ENCODE measurements around the gene TMEM116.

The TMEM116 gene

DNA sequence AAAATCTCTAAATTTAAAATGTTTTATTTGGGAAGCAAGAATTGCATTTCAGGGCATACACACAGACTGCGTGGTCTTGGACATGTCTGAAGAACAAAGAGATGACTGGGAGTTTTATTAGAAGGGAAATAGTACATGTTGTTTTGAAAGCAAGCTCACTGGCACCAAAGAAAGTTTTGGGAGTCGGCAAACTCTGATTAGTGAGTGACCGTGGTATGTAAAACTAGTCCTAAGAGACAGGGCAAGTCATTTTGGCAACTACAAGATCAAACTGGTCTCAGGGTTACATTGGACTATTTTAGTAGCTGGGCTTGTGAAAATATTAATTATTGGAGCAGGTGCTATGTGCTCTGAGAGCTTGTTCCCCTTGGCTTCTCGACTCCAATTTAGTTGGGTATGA lies 14.9 kb downstream of the TMEM116 start:
- TF ChIP-seq, protein P1, sequence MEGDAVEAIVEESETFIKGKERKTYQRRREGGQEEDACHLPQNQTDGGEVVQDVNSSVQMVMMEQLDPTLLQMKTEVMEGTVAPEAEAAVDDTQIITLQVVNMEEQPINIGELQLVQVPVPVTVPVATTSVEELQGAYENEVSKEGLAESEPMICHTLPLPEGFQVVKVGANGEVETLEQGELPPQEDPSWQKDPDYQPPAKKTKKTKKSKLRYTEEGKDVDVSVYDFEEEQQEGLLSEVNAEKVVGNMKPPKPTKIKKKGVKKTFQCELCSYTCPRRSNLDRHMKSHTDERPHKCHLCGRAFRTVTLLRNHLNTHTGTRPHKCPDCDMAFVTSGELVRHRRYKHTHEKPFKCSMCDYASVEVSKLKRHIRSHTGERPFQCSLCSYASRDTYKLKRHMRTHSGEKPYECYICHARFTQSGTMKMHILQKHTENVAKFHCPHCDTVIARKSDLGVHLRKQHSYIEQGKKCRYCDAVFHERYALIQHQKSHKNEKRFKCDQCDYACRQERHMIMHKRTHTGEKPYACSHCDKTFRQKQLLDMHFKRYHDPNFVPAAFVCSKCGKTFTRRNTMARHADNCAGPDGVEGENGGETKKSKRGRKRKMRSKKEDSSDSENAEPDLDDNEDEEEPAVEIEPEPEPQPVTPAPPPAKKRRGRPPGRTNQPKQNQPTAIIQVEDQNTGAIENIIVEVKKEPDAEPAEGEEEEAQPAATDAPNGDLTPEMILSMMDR (IDR thresholded peaks at IDR 0.05; ENCODE audit: extremely low read depth, missing control alignments), result no peak
- no peak for DNase-seq (ENCODE audit: low spot score)

DNA sequence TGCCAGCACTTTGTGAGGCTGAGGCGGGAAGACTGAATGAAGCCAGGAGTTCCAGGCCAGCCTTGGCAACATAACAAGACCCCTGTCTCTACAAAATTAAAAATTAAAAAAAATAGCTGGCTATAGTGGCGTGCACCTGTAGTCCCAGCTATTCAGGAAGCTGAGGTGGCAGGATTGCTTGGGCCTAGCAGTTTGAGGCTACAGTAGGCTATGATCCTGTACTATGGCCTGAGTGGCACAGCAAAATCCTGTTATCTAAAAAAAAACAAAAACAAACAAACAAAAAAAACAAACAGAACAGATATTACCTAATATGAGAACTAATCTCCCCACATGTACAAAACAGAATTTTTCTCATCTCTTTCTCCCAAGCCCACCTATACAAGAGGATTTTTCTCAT lies 15.7 kb downstream of the TMEM116 start:
- DNase-seq (ENCODE audit: low spot score), result no peak
- TF ChIP-seq, protein P1 (IDR thresholded peaks at IDR 0.05; ENCODE audit: extremely low read depth, missing control alignments), result no peak

DNA sequence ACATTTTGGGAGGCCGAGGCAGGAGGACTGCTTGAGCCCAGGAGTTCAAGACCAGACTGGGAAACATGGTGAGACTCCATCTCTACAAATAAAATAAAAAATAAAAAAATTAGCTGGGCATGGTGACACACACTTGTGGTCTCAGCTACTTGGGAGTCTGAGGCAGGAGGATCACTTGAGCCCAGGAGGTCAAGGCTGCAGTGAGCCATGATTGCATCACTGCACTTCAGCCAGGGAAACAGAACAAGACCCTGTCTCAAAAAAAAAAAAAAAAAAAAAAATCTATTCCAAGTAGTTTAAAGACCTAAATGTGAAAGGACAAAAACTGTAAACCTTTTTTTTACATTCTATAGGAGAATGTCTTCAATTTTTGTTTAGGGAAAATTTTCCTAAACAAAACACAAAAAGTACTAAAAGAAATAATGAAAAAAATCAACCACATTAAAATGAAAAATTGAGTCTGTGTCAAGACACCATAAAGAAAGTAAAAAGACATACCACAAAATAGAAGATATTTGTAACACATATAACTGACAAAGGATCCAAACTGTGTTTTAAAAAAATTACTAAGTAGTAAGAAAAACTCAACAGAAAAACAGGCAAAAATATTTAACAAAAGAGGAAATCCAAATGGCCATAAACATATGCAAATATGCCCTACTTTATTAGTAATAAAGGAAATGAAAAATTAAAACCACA lies 17.0 kb downstream of the TMEM116 start:
- DNase-seq (ENCODE audit: low spot score), result no peak
- TF ChIP-seq, protein P1 (IDR thresholded peaks at IDR 0.05; ENCODE audit: extremely low read depth, missing control alignments), result no peak

DNA sequence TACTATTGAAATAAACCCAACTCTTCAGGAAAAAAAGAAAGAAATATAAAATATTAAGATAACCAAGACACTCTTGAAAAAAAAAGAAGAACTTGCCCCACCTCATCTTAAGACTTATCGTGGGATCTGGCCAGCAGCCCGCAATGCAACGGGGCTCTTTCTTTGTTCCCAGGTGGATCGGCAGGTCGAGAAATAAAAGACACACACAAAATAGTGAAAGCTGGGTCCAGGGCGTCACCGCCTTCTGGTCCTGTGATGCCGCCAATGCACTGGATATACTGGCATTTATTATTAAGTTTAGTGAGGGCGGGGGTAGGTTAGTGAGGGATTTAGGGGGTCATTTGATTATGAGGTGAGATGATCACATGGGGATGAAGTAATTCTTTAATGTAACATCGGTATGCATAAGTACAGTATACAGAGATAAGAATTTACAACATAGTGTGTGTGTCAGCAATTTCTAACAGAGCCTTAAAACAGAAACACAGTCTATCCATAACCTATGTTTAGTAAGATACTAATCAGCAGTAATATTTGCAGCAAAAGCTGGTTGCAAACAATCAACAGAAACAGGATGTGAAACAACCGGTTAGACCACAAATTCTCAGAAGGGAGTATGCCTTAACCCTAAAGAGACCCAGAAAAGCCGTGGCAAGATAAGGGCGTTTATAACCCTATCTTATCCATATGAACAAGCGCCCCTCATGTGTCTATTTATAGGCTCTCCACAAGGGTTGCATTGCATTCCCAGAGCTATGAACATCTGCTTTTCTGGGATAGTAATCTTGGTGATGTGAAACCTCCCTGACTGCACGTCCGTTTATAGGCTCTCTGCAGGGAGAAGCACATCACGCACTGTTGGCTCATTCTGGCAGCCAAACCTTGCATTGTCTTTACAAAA lies 18.5 kb downstream of the TMEM116 start:
- DNase-seq (ENCODE audit: low spot score), result peak; percentile 34

DNA sequence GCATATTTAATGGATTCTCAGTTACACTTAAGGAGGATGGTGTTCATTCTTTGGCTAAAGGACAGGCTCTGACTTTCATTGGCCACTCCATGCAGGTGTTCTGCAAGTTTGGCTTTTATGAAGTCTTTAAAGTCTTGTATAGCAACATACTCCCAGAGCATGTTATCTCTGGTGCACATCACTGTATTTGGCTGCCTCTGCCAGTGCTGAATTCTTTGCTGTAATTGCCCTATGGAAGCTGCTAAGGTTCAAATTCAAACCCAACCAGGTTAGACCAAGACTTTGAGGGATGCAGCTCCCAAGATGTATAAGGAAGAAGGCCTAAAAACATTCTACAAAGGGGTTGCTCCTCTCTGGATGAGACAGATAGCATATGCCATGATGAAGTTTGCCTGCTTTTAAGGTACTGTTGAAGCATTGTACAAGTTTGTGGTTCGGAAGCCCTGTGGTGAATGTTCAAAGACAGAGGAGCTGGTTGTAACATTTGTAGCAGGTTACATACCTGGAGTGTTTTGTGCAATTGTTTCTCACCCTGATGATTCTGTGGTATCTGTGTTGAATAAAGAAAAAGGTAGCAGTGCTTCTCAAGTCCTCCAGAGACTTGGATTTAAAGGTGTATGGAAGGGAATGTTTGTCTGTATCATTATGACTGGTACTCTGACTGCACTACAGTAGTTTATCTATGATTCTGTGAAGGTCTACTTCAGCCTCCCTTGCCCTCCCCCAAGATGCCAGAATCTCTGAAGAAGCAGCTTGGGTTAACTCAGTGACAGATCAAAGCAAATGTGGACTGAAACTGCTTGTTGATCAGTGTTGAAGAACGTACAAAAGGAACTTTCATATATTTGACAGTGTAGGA lies 19.4 kb downstream of the TMEM116 start:
- DNase-seq (ENCODE audit: low spot score), result no peak
- TF ChIP-seq, protein P1 (IDR thresholded peaks at IDR 0.05; ENCODE audit: extremely low read depth, missing control alignments), result no peak

DNA sequence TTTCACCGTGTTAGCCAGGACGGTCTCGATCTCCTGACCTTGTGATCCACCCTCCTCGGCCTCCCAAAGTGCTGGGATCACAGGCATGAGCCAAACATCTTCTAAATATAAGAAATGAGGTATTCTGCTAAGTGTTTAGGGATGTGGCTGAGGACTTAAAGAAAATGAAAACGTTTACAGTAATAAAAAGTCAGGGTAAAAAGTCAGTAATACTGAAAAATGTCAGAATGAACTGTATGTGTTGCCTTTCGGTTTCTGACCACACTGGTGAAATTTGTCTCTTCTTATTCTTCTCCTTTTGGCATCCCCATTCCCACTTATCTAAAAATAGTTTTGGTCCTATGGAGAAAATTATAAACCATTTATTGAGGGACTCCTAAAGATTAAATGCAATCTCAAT lies 20.5 kb downstream of the TMEM116 start:
- no peak for DNase-seq (ENCODE audit: low spot score)
- TF ChIP-seq, protein P1 (IDR thresholded peaks at IDR 0.05; ENCODE audit: extremely low read depth, missing control alignments), result no peak

DNA sequence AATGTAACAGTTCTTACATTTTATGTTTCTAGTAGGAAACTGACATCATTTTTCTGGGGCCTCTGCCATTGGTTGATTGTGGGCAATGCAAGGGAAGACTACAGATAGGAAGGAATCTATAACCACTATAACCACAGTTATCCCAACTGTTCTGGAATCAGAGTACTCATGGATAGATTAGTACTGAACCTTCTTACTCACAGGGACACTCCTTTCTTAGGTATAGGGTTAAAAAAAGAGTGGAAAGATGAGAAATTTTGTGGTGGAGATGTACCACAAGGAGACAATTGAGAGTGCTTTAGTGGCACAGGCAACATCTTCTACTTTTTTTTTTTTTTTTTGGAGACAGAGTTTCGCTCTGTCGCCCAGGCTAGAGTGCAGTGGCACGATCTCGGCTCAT lies 21.0 kb downstream of the TMEM116 start:
- DNase-seq (ENCODE audit: low spot score), result no peak
- TF ChIP-seq, protein P1 (IDR thresholded peaks at IDR 0.05; ENCODE audit: extremely low read depth, missing control alignments), result no peak

All from GM20000 (cell line).